SK-N-MC (cell line): Measurements from ENCODE around the gene STAT5B.
"Not testable (repeated sequence)": the region's sequence is repeated elsewhere in the genome, so short reads cannot be mapped to it uniquely, and the experiment has no call there.

ENCODE experiments used
- DNase-seq: peaks from one replicate; pipeline ENCODE4 v3.0.0-alpha.2; 2011; ENCODE audit warnings: low read depth, low spot score
- H3K27ac ChIP-seq: fragments of 200-600 bp; sonication (generic); 2 replicates; pipeline ENCODE4 v1.5.1; 2016; ENCODE audit warnings: mixed run types
- H3K36me3 ChIP-seq: fragments of 200-600 bp; sonication (generic); 2 replicates; pipeline ENCODE4 v1.6.1; 2017; ENCODE audit warnings: antibody characterized with exemption, low read length, mixed read lengths; ENCODE audit not compliant: insufficient read depth
- H3K4me3 ChIP-seq: fragments of 200-600 bp; sonication (generic); 2 replicates; pipeline ENCODE4 v1.5.1; 2016
- H3K9ac ChIP-seq: fragments of 200-600 bp; sonication (generic); 2 replicates; pipeline ENCODE4 v1.8.0; 2017; ENCODE audit warnings: mixed run types, mixed read lengths; ENCODE audit not compliant: insufficient read length
- H3K9me3 ChIP-seq: fragments of 200-600 bp; sonication (generic); 2 replicates; pipeline ENCODE4 v1.6.1; 2017; ENCODE audit warnings: low read depth, mild to moderate bottlenecking, antibody characterized with exemption, low read length, moderate library complexity, mixed read lengths
- EZH2 ChIP-seq: fragments of 200-600 bp; sonication (generic); IDR thresholded peaks from one replicate; pipeline ENCODE4 v1.6.1; 2017; ENCODE audit warnings: antibody characterized with exemption
- FOXP2 ChIP-seq: optimal IDR thresholded peaks from 2 replicates; pipeline ENCODE3; 2011; ENCODE audit warnings: mild to moderate bottlenecking, moderate library complexity; ENCODE audit not compliant: insufficient read depth; ENCODE audit errors: extremely low read length, control extremely low read depth
- POLR2AphosphoS5 ChIP-seq: IDR thresholded peaks from 2 replicates; pipeline ENCODE4 v1.6.1; 2012; ENCODE audit warnings: mild to moderate bottlenecking, low read depth, low read length, borderline replicate concordance

The STAT5B gene

GRCh38 chr17:42276359-42276608, at the start of gene STAT5B:
STAT5B (minus strand) TSS chr17:42276391; CDS start chr17:42232127, 44,264 bp downstream.
- peak within 1 kb of the TSS; percentile 89 for H3K4me3 ChIP-seq
- H3K36me3 ChIP-seq = no peaks in the 10 kb centered on the region
- H3K9me3 ChIP-seq = no peaks in the 10 kb centered on the region
- no peak for DNase-seq
- TF ChIP-seq EZH2 = no peak
- TF ChIP-seq POLR2AphosphoS5 = no peak
- peak within 1 kb of the TSS; percentile 84 for H3K9ac ChIP-seq
- H3K27ac ChIP-seq = no peak within 1 kb of the TSS

GRCh38 chr17:42325026-42325425, 48.8 kb upstream of the STAT5B start:
- Histone ChIP-seq H3K9ac (no peak overlapping the region), H3K36me3 (peaks cover 37% of the 10 kb centered on the region), H3K4me3 (no peak overlapping the region), H3K27ac (0 out of 2 replicates have a peak overlapping the region, but pooled peaks have one; percentile 13), H3K9me3 (no peaks in the 10 kb centered on the region)
- no peak for DNase-seq
- TF ChIP-seq EZH2 (no peak), POLR2AphosphoS5 (no peak), FOXP2 (no peak)

- Histone ChIP-seq H3K36me3 (peaks cover 25% of the 10 kb centered on the region), H3K9me3 (no peaks in the 10 kb centered on the region), H3K27ac (no peak overlapping the region), H3K9ac (no peak overlapping the region), H3K4me3 (no peak overlapping the region)
- DNase-seq = no peak
- no peak for TF ChIP-seq POLR2AphosphoS5
- TF ChIP-seq FOXP2 = no peak
- TF ChIP-seq EZH2 = no peak
Measured at GRCh38 chr17:42323268-42323773, 47.1 kb upstream of the STAT5B start.

- DNase-seq = peak; percentile 84
- H3K27ac ChIP-seq = no peak overlapping the region
- H3K4me3 ChIP-seq = no peak overlapping the region
- H3K9me3 ChIP-seq = no peaks in the 10 kb centered on the region
- H3K9ac ChIP-seq = no peak overlapping the region
- H3K36me3 ChIP-seq = peaks cover 25% of the 10 kb centered on the region
- TF ChIP-seq POLR2AphosphoS5 = 0 out of 2 replicates have a peak, but pooled peaks have one; percentile 10
- no peak for TF ChIP-seq FOXP2
- no peak for TF ChIP-seq EZH2
Measured at GRCh38 chr17:42322382-42323267, 46.4 kb upstream of the STAT5B start.

- Histone ChIP-seq H3K4me3 (no peak overlapping the region), H3K9ac (no peak overlapping the region), H3K27ac (no peak overlapping the region), H3K9me3 (no peaks in the 10 kb centered on the region), H3K36me3 (peaks cover 17% of the 10 kb centered on the region)
- TF ChIP-seq FOXP2 = no peak
- TF ChIP-seq EZH2 = no peak
- TF ChIP-seq POLR2AphosphoS5 = no peak
- no peak for DNase-seq
Measured at GRCh38 chr17:42321555-42321954, 45.4 kb upstream of the STAT5B start.

GRCh38 chr17:42317967-42318366, 41.8 kb upstream of the STAT5B start:
- H3K36me3 ChIP-seq = peaks cover 21% of the 10 kb centered on the region
- not testable (repeated sequence) for H3K9me3 ChIP-seq, DNase-seq, H3K9ac ChIP-seq, H3K4me3 ChIP-seq, H3K27ac ChIP-seq

- no peak overlapping the region for H3K9ac ChIP-seq
- H3K4me3 ChIP-seq = no peak overlapping the region
- no peak overlapping the region for H3K27ac ChIP-seq
- DNase-seq = no peak
- no peak for TF ChIP-seq FOXP2
- TF ChIP-seq EZH2 = no peak
- TF ChIP-seq POLR2AphosphoS5 = no peak
- H3K9me3 ChIP-seq = no peaks in the 10 kb centered on the region
- peaks cover 17% of the 10 kb centered on the region for H3K36me3 ChIP-seq
Measured at GRCh38 chr17:42317266-42317845, 41.2 kb upstream of the STAT5B start.

- H3K9me3 ChIP-seq = no peaks in the 10 kb centered on the region
- TF ChIP-seq EZH2 = no peak
- TF ChIP-seq POLR2AphosphoS5 = no peak
- TF ChIP-seq FOXP2 = no peak
- H3K9ac ChIP-seq = no peak overlapping the region
- no peak overlapping the region for H3K27ac ChIP-seq
- no peak for DNase-seq
- no peak overlapping the region for H3K4me3 ChIP-seq
- H3K36me3 ChIP-seq = peaks cover 11% of the 10 kb centered on the region; the same call in 1 of the 2 replicates
Measured at GRCh38 chr17:42316755-42317154, 40.6 kb upstream of the STAT5B start.
